HG02623 (cell line): ENCODE results near the gene VAC14.

Source experiments
- ATAC-seq: cut with Tn5 transposase; IDR thresholded peaks from one replicate; pipeline ENCODE4 v1.9.1; 2021; ENCODE audit warnings: moderate library complexity; ENCODE audit not compliant: unreplicated experiment

VAC14 gene

GRCh38 chr16:70665113-70665694, 135.8 kb downstream of the VAC14 start:
- no peak for ATAC-seq

GRCh38 chr16:70664325-70665112, 136.4 kb downstream of the VAC14 start:
- ATAC-seq, result no peak

GRCh38 chr16:70663524-70664324, 137.2 kb downstream of the VAC14 start:
- no peak for ATAC-seq

GRCh38 chr16:70662991-70663523, 137.9 kb downstream of the VAC14 start:
- ATAC-seq, result no peak

- no peak for ATAC-seq
Measured at GRCh38 chr16:70661918-70662641, 138.9 kb downstream of the VAC14 start.

- no peak for ATAC-seq
Measured at GRCh38 chr16:70661534-70661917, 139.4 kb downstream of the VAC14 start.

- ATAC-seq, result no peak
Measured at GRCh38 chr16:70660672-70661350, 140.1 kb downstream of the VAC14 start.

- ATAC-seq, result no peak
Measured at GRCh38 chr16:70659953-70660671, 140.8 kb downstream of the VAC14 start.

GRCh38 chr16:70659546-70659945, 141.4 kb downstream of the VAC14 start:
- no peak for ATAC-seq

- no peak for ATAC-seq
Measured at GRCh38 chr16:70658921-70659320, 142.0 kb downstream of the VAC14 start.

- ATAC-seq, result no peak
Measured at GRCh38 chr16:70657956-70658355, 143.0 kb downstream of the VAC14 start.

GRCh38 chr16:70656712-70657263, 144.2 kb downstream of the VAC14 start:
- no peak for ATAC-seq

GRCh38 chr16:70656065-70656711, 144.8 kb downstream of the VAC14 start:
- no peak for ATAC-seq

- no peak for ATAC-seq
Measured at GRCh38 chr16:70653809-70654771, 146.9 kb downstream of the VAC14 start.

GRCh38 chr16:70653406-70653805, 147.6 kb downstream of the VAC14 start:
- ATAC-seq, result no peak

GRCh38 chr16:70652322-70652721, 148.6 kb downstream of the VAC14 start:
- no peak for ATAC-seq

- ATAC-seq, result no peak
Measured at GRCh38 chr16:70651524-70651923, 149.4 kb downstream of the VAC14 start.

- ATAC-seq, result no peak
Measured at GRCh38 chr16:70650216-70650615, 150.7 kb downstream of the VAC14 start.
